Loucy (cell line): ENCODE data around the gene TOR4A.

Experiments used
- H2AFZ ChIP-seq: fragments of 200-600 bp; sonication (generic); 2 replicates; pipeline ENCODE4 v1.6.0; 2016; ENCODE audit warnings: antibody characterized with exemption, mild to moderate bottlenecking, low read length, moderate library complexity
- H3F3A ChIP-seq: fragments of 200-600 bp; 2 replicates; pipeline ENCODE4 v1.6.0; 2016; ENCODE audit warnings: antibody characterized with exemption, low read depth, mild to moderate bottlenecking
- H3K27me3 ChIP-seq: fragments of 200-600 bp; sonication (generic); 2 replicates; pipeline ENCODE4 v1.6.1; 2014; ENCODE audit warnings: low read length, mild to moderate bottlenecking; ENCODE audit not compliant: insufficient read depth, poor library complexity, severe bottlenecking
- H3K36me3 ChIP-seq: fragments of 200-600 bp; sonication (generic); 2 replicates; pipeline ENCODE4 v1.6.1; 2016; ENCODE audit warnings: low read length; ENCODE audit not compliant: insufficient read depth
- H3K4me1 ChIP-seq: fragments of 200-600 bp; sonication (generic); 2 replicates; pipeline ENCODE4 v1.5.1; 2014; ENCODE audit warnings: low read length, mild to moderate bottlenecking; ENCODE audit not compliant: insufficient read depth, poor library complexity, severe bottlenecking
- H3K4me2 ChIP-seq: fragments of 200-600 bp; sonication (generic); 2 replicates; pipeline ENCODE4 v1.6.0; 2014; ENCODE audit warnings: antibody characterized with exemption, low read length, low read depth, mild to moderate bottlenecking; ENCODE audit not compliant: poor library complexity, severe bottlenecking
- H3K4me3 ChIP-seq: fragments of 200-600 bp; sonication (generic); 2 replicates; pipeline ENCODE4 v1.5.1; 2014; ENCODE audit warnings: low read length, mild to moderate bottlenecking, mixed read lengths; ENCODE audit not compliant: poor library complexity, severe bottlenecking
- H3K79me2 ChIP-seq: fragments of 200-600 bp; sonication (generic); 2 replicates; pipeline ENCODE4 v1.6.1; 2014; ENCODE audit warnings: low read length; ENCODE audit not compliant: insufficient read depth
- H3K9ac ChIP-seq: fragments of 200-600 bp; sonication (generic); 2 replicates; pipeline ENCODE4 v1.6.0; 2014; ENCODE audit warnings: mild to moderate bottlenecking, low read depth, low read length, moderate library complexity; ENCODE audit not compliant: poor library complexity, severe bottlenecking
- H3K9me2 ChIP-seq: fragments of 200-600 bp; sonication (generic); replicated peaks from 2 replicates; pipeline ENCODE4 v1.6.1; 2016; ENCODE audit warnings: low read depth, low read length, mixed read lengths
- H3K9me3 ChIP-seq: fragments of 200-600 bp; sonication (generic); 2 replicates; pipeline ENCODE4 v1.6.1; 2014; ENCODE audit warnings: mild to moderate bottlenecking, antibody characterized with exemption, low read length, low read depth; ENCODE audit not compliant: insufficient read depth
- H4K20me1 ChIP-seq: fragments of 200-600 bp; sonication (generic); 2 replicates; pipeline ENCODE4 v1.6.0; 2014; ENCODE audit warnings: antibody characterized with exemption, low read length, mild to moderate bottlenecking; ENCODE audit not compliant: insufficient read depth, poor library complexity, severe bottlenecking
- CTCF ChIP-seq: fragments of 200-600 bp; sonication (generic); conservative IDR thresholded peaks from 2 replicates; pipeline ENCODE4 v1.5.1; 2014; ENCODE audit warnings: mild to moderate bottlenecking, antibody characterized with exemption, low read length
- EZH2phosphoT487 ChIP-seq: fragments of 200-600 bp; IDR thresholded peaks from 2 replicates; pipeline ENCODE4 v1.6.1; 2018; ENCODE audit warnings: antibody characterized with exemption, mild to moderate bottlenecking, moderate library complexity, borderline replicate concordance

The TOR4A gene

GRCh38 chr9:137310189-137311052 is 32.9 kb downstream of the TOR4A start:
- Histone ChIP-seq H3K9me3 (no peaks in the 10 kb centered on the region), H3K36me3 (no peaks in the 10 kb centered on the region), H3K4me2 (no peak overlapping the region), H3K27me3 (no peaks in the 10 kb centered on the region), H3F3A (no peaks in the 10 kb centered on the region), H3K9ac (no peak overlapping the region), H3K79me2 (no peaks in the 10 kb centered on the region), H3K9me2 (no peaks in the 10 kb centered on the region), H3K4me3 (no peak overlapping the region), H3K4me1 (no peaks in the 10 kb centered on the region), H2AFZ (no peak overlapping the region), H4K20me1 (no peaks in the 10 kb centered on the region)
- TF ChIP-seq EZH2phosphoT487 (no peak), CTCF (no peak)

DNA sequence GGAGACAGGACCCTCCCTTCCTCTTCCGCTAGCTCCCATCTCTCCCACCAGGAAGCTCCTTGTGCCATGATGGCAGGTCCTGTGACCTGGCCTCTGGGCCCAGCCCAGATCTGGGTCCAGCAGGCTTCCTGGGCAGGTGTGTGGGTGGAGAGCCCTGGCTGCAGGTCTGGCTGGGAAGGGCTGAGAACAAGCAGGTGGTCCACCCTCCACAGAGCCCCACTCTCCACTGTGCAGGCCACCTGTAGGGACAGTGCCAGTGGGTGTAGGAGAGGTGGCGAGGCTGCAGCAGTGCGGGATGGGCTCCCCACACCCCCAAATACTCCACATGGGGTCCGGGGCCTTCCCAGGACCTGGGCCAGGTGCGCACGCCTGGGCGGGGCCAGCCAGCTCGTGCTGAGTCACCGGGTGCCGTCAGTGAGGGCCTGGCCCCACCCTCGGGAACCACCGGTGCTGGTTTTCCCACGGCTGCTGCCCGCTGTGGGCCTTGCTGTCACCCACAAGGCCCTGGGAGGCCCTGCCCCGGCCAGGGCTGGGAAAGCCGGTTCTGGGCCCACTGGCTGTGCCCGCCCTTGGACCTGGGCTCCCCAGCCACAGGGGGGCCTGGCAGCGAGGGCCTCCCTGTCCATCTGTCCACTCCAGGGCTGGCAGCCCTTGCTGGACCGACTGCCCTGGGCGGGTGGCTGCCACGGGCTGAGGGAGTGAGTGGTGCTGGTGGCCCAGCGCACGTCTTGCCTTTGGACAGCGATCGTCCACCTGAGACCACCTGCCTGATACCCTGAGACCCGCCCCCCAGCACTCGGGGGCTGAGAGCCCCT is 33.9 kb downstream of the TOR4A start:
- no peaks in the 10 kb centered on the region for H3K9me3 ChIP-seq
- H3K9ac ChIP-seq = no peak overlapping the region
- no peak overlapping the region for H2AFZ ChIP-seq
- H3K27me3 ChIP-seq = no peaks in the 10 kb centered on the region
- no peaks in the 10 kb centered on the region for H4K20me1 ChIP-seq
- no peaks in the 10 kb centered on the region for H3K79me2 ChIP-seq
- no peaks in the 10 kb centered on the region for H3K4me1 ChIP-seq
- no peaks in the 10 kb centered on the region for H3K9me2 ChIP-seq
- no peaks in the 10 kb centered on the region for H3K36me3 ChIP-seq
- TF ChIP-seq EZH2phosphoT487 = no peak
- no peak for TF ChIP-seq CTCF
- no peak overlapping the region for H3K4me3 ChIP-seq
- no peak overlapping the region for H3K4me2 ChIP-seq
- H3F3A ChIP-seq = no peaks in the 10 kb centered on the region

DNA sequence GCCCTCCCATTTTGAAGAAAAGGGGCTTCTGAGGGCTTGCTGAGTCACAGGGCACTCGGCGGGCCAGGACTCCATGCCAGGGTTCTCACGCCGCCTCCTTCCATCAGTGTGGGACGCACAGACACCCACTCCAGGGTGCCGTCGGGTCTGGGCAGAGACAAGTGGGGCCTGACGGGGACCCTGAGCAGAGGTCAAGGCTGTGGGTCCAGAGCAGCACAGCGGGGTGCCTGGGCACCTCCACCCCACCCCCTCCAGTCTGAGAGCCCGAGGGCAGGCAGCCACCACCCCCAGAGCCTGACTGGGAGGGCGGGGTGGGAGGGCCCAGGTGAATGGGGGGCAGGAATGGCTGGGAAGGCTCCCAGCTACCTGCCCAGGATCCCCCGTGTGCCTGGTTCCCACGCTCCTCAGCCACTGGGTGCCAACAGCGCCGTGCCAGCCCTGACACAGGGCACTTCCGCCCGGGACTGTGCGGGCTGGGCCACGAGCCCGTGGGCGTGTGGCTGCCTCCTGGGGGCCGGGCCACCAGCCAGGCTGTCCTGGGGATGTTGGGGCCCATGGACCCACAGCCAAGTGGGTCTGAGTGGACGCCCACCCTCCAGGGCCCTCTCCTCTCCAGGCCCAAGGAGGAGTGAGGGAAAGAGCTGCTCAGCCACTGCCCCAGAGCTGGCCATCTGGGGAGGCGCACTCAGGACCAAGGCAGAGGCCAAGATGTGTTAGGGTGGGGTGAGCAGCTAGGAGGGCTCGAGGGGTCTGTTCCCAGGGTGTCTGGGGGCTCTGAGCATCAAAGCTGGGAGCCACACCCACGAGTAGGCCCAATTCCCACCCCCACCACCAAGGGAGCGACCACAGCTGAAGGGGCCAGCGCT is 34.7 kb downstream of the TOR4A start:
- Histone ChIP-seq H3K9ac (no peak overlapping the region), H2AFZ (no peak overlapping the region), H3K9me3 (no peaks in the 10 kb centered on the region), H3K4me3 (no peak overlapping the region), H4K20me1 (no peaks in the 10 kb centered on the region), H3K36me3 (no peaks in the 10 kb centered on the region), H3K79me2 (no peaks in the 10 kb centered on the region), H3K4me1 (no peaks in the 10 kb centered on the region), H3F3A (no peaks in the 10 kb centered on the region), H3K9me2 (no peaks in the 10 kb centered on the region), H3K4me2 (no peak overlapping the region), H3K27me3 (no peaks in the 10 kb centered on the region)
- no peak for TF ChIP-seq CTCF
- no peak for TF ChIP-seq EZH2phosphoT487
